ENCODE data around the gene OR1F1. TPM values are rescaled to one million over a fixed set of nuclear protein-coding genes. Genes with fewer than 3 reads are reported as not detected.

The OR1F1 gene
- total and polyA plus RNA-seq, 2 experiments from 2014 or later, result 0.38 TPM; not detected in 1

GRCh38 chr16:3140603-3141427 is 47.2 kb upstream of the OR1F1 start:
- no peaks in the 10 kb centered on the region for H4K20me1 ChIP-seq (replicated peaks; ENCODE audit: insufficient read depth)
- H3K4me2 ChIP-seq, result no peak overlapping the region
- H2AFZ ChIP-seq, result no peak overlapping the region
- TF ChIP-seq ZNF331 (CRISPR knock-in tag; IDR thresholded peaks at IDR 0.05; ENCODE audit: low read depth), result no peak
- no peak for TF ChIP-seq ZNF114 (CRISPR knock-in tag; IDR thresholded peaks at IDR 0.05)
- no peak for TF ChIP-seq POLR2AphosphoS5 (IDR thresholded peaks at IDR 0.05; ENCODE audit: low read depth)
- no peak for TF ChIP-seq JUNB (IDR thresholded peaks at IDR 0.05; ENCODE audit: unreplicated experiment)
- no peak for TF ChIP-seq ZNF462 (CRISPR knock-in tag; IDR thresholded peaks at IDR 0.05)
- TF ChIP-seq EZH2 (IDR thresholded peaks at IDR 0.05; ENCODE audit: low read depth, unreplicated experiment), result no peak
- TF ChIP-seq CREB1 (CRISPR knock-in tag; IDR thresholded peaks at IDR 0.05; ENCODE audit: low read depth), result no peak
- no peak overlapping the region for H3K27ac ChIP-seq (ENCODE audit: low read depth)
- peaks cover 3% of the 10 kb centered on the region; the same call in 2 of the 3 replicates for H3K9me3 Mint-ChIP-seq
- no peak overlapping the region for H3K4me3 ChIP-seq
- no peak overlapping the region for H3K27ac Mint-ChIP-seq
- H3K4me3 Mint-ChIP-seq, result no peak overlapping the region
- DNase-seq (ENCODE audit: low spot score) (no peak), ATAC-seq (no peak)
- H3K4me1 Mint-ChIP-seq, result peaks cover 6% of the 10 kb centered on the region; the same call in 2 of the 3 replicates
- H3K27me3 Mint-ChIP-seq (ENCODE audit: insufficient read depth, low read depth, poor library complexity), result peaks cover 12% of the 10 kb centered on the region
- H3K36me3 Mint-ChIP-seq (ENCODE audit: low read depth), result peaks cover 6% of the 10 kb centered on the region
- 0 out of 2 replicates have a peak, but pooled peaks cover 10% of the 10 kb centered on the region for H3F3A ChIP-seq (replicated peaks; ENCODE audit: low read depth)
- H3K9me2 ChIP-seq (ENCODE audit: insufficient read depth), result no peaks in the 10 kb centered on the region
- 0 out of 2 replicates have a peak, but pooled peaks cover 1% of the 10 kb centered on the region for H3K4me1 ChIP-seq (ENCODE audit: insufficient read depth)
- H3K27me3 ChIP-seq (ENCODE audit: insufficient read depth), result no peaks in the 10 kb centered on the region
- no peaks in the 10 kb centered on the region; the same call in 1 of the 2 replicates for H3K36me3 ChIP-seq (ENCODE audit: insufficient read depth)
- H3K79me2 ChIP-seq (replicated peaks; ENCODE audit: insufficient read depth), result peaks cover 2% of the 10 kb centered on the region
